ENCODE data around the gene GRPEL2. TPM values are rescaled to one million over a fixed set of nuclear protein-coding genes. Genes with fewer than 3 reads are reported as not detected.
"Not testable (repeated sequence)": the region's sequence is repeated elsewhere in the genome, so short reads cannot be mapped to it uniquely, and the experiment has no call there.

GRPEL2 gene
- total RNA-seq, 4 donors from 2014 or later: 23.1 to 43.3 (median 27.1) TPM

GRCh38 chr5:149389552-149390495, 44.5 kb downstream of the GRPEL2 start:
- Histone ChIP-seq H3K36me3 (no peaks in the 10 kb centered on the region), H3K27ac (peak overlapping the region; percentile 58 to 91 (median 78)), H3K4me3 (no peak overlapping the region), H3K4me1 (peaks cover 0 to 38% (median 11%) of the 10 kb centered on the region in 3 donors), H3K9me3 (no peaks in the 10 kb centered on the region), H3K27me3 (no peaks in the 10 kb centered on the region)
- 69 to 71% methylated on average over 10 to 11 of the region's 11 CpGs for WGBS, 2 donors
- DNase-seq: no peak
- TF ChIP-seq POLR2A (IDR thresholded peaks at IDR 0.05) (no peak), CTCF (IDR thresholded peaks at IDR 0.05) (no peak)
- intact Hi-C loops (cut with DNase I): no loop called here

GRCh38 chr5:149391076-149391475, 45.8 kb downstream of the GRPEL2 start:
- H3K36me3 ChIP-seq: not testable (repeated sequence)
- peak overlapping the region; percentile 18 to 83 (median 64) for H3K27ac ChIP-seq

GRCh38 chr5:149391524-149391923, 46.2 kb downstream of the GRPEL2 start:
- H3K4me3 ChIP-seq: no peak overlapping the region
- intact Hi-C loops (cut with DNase I): no loop called here
- H3K36me3 ChIP-seq: no peaks in the 10 kb centered on the region
- 77 to 100% methylated on average over 2 to 6 of the region's 6 CpGs for WGBS, 2 donors
- H3K27me3 ChIP-seq: no peaks in the 10 kb centered on the region
- H3K27ac ChIP-seq: peak overlapping the region in 3 of 4 donors; percentile 55 to 83 (median 72)
- H3K9me3 ChIP-seq: no peaks in the 10 kb centered on the region
- no peak for DNase-seq
- H3K4me1 ChIP-seq: peaks cover 0 to 26% (median 3%) of the 10 kb centered on the region in 3 donors
- TF ChIP-seq CTCF (IDR thresholded peaks at IDR 0.05) (no peak), POLR2A (IDR thresholded peaks at IDR 0.05) (no peak)

More at GRCh38 chr5:149391076-149391475, 45.8 kb downstream of the GRPEL2 start:
- DNase-seq; intact Hi-C loops (cut with DNase I); H3K4me3 ChIP-seq; H3K9me3 ChIP-seq; H3K27me3 ChIP-seq: not testable (repeated sequence)
- 83% methylated on average over 3 of the region's 6 CpGs; no CpG with 5 or more reads in 1 of the 2 donors for WGBS, 2 donors
- peaks cover 0 to 30% (median 3%) of the 10 kb centered on the region in 3 donors for H3K4me1 ChIP-seq

- Histone ChIP-seq H3K27me3 (no peaks in the 10 kb centered on the region), H3K4me3 (no peak overlapping the region), H3K27ac (no peak overlapping the region), H3K4me1 (peaks cover 0 to 17% (median 0%) of the 10 kb centered on the region in 3 donors), H3K36me3 (no peaks in the 10 kb centered on the region), H3K9me3 (no peaks in the 10 kb centered on the region)
- WGBS, 2 donors: 58 to 63% methylated on average over 7 to 17 of the region's 19 CpGs
- intact Hi-C loops (cut with DNase I): no loop called here
- no peak for TF ChIP-seq CTCF (IDR thresholded peaks at IDR 0.05)
- DNase-seq: no peak
These were observed 47.4 kb downstream of the GRPEL2 start for GRCh38 chr5:149392718-149393117.

- H3K4me3 ChIP-seq; H3K9me3 ChIP-seq; H3K27me3 ChIP-seq; H3K4me1 ChIP-seq; H3K36me3 ChIP-seq; DNase-seq; H3K27ac ChIP-seq; intact Hi-C loops (cut with DNase I): not testable (repeated sequence)
These were observed 49.7 kb downstream of the GRPEL2 start for GRCh38 chr5:149394996-149395395.

- TF ChIP-seq POLR2A (IDR thresholded peaks at IDR 0.05): no peak
- no peak for TF ChIP-seq CTCF (IDR thresholded peaks at IDR 0.05)
- peak overlapping the region in 1 of 4 donors; percentile 63 for H3K27ac ChIP-seq
- H3K27me3 ChIP-seq: no peaks in the 10 kb centered on the region
- 71 to 77% methylated on average over 5 to 6 of the region's 6 CpGs for WGBS, 2 donors
- peaks cover 0 to 13% (median 5%) of the 10 kb centered on the region in 3 donors for H3K4me1 ChIP-seq
- no peaks in the 10 kb centered on the region for H3K9me3 ChIP-seq
- DNase-seq: no peak
- intact Hi-C loops (cut with DNase I): no loop called here
- H3K36me3 ChIP-seq: no peaks in the 10 kb centered on the region
- H3K4me3 ChIP-seq: no peak overlapping the region
These were observed 52.2 kb downstream of the GRPEL2 start for GRCh38 chr5:149397530-149397929.

GRCh38 chr5:149398747-149399266, 53.5 kb downstream of the GRPEL2 start:
- H3K4me3 ChIP-seq; H3K9me3 ChIP-seq; intact Hi-C loops (cut with DNase I); H3K27me3 ChIP-seq; H3K36me3 ChIP-seq; H3K27ac ChIP-seq; DNase-seq: not testable (repeated sequence)
- H3K4me1 ChIP-seq: peaks cover 0 to 15% (median 5%) of the 10 kb centered on the region in 3 donors
- 79 to 91% methylated on average over 6 to 7 of the region's 7 CpGs for WGBS, 2 donors

Measured in esophagus squamous epithelium (tissue), 5 donors.